Erythroblast (primary cell): Measurements from ENCODE around the gene CNTN4.

ENCODE experiments used
- GATA1 ChIP-seq: IDR thresholded peaks from 2 replicates; pipeline ENCODE4 v1.6.1; 2011; ENCODE audit warnings: low read depth, mild to moderate bottlenecking, control low read depth, low read length, moderate library complexity
- POLR2A ChIP-seq: IDR thresholded peaks from 2 replicates; pipeline ENCODE4 v1.6.1; 2011; ENCODE audit warnings: mild to moderate bottlenecking, low read length

- TF ChIP-seq POLR2A = no peak
- TF ChIP-seq GATA1 = no peak
These were observed 885.6 kb downstream of the CNTN4 start for GRCh38 chr3:2984005-2984830.
